8988T (cell line): ENCODE results near the gene SF3B6.

Experiments
- DNase-seq: peaks from one replicate; pipeline ENCODE4 v3.0.0; 2011

The SF3B6 gene

DNA sequence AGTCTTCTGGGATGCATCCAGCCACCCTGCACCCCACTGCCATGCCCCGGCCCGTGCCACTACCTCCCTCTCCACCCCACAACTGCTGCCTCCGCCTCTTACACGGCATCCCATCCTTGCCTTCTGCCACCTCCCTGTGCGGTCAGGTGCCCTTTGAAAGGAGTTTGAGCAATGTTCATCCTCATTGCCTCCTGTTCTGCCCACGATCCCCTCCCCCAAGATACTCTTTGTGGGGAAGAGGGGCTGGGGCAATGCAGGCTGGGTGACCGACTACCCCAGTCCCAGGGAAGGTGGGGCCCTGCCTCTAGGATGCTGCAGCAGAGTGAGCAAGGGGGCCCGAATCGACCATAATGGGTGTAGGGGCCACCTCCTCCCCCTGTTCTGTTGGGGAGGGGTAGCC is 57.9 kb downstream of the SF3B6 start:
- DNase-seq, result no peak

DNA sequence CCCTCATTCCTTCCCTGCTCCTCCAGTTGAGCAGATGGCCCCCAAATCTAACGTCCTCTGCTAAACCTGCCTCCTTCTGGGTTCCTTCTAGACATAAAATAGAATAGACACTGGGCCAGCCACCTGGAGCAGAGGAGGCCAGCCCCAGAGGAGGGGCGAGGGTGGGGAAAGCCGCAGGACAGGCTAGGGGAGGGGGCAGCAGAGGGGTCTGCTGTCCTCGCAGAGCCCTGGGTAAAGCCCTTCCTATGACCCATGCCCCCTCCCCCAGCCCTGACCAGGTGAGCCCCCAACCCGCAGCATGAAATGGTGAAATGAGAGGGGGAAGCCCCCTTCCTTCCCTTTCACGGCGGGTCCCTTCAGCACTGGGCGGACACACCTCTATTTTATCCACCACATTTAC is 58.4 kb downstream of the SF3B6 start:
- no peak for DNase-seq
